Neural progenitor cell (in vitro differentiated cells): ENCODE measurements around the gene RNF123. TPM values are rescaled to one million over a fixed set of nuclear protein-coding genes. Genes with fewer than 3 reads are reported as not detected.

ENCODE experiments used
- DNase-seq: peaks from one replicate; pipeline ENCODE4 v3.0.0-alpha.2; 2016; ENCODE audit warnings: low spot score
- H2AFZ ChIP-seq: fragments of 200-600 bp; sonication (generic); replicated peaks from 2 replicates; pipeline ENCODE4 v1.6.1; 2016; ENCODE audit warnings: antibody characterized with exemption
- H3F3A ChIP-seq: fragments of 200-600 bp; sonication (generic); 2 replicates; pipeline ENCODE4 v1.6.1; 2016; ENCODE audit warnings: antibody characterized with exemption, low read depth
- H3K27ac ChIP-seq: fragments of 200-600 bp; sonication (generic); 2 replicates; pipeline ENCODE4 v1.5.1; 2016; ENCODE audit warnings: mild to moderate bottlenecking
- H3K27me3 ChIP-seq: fragments of 200-600 bp; sonication (generic); 2 replicates; pipeline ENCODE4 v1.6.1; 2016; ENCODE audit warnings: mild to moderate bottlenecking, moderate library complexity
- H3K36me3 ChIP-seq: fragments of 200-600 bp; sonication (generic); 2 replicates; pipeline ENCODE4 v1.5.1; 2016
- H3K4me1 ChIP-seq: fragments of 200-600 bp; sonication (generic); 2 replicates; pipeline ENCODE4 v1.6.1; 2016; ENCODE audit warnings: mixed run types
- H3K4me2 ChIP-seq: fragments of 200-600 bp; sonication (generic); 2 replicates; pipeline ENCODE4 v1.6.1; 2016
- H3K4me3 ChIP-seq: fragments of 200-600 bp; sonication (generic); 2 replicates; pipeline ENCODE4 v1.5.1; 2016
- H3K79me2 ChIP-seq: fragments of 200-600 bp; sonication (generic); 2 replicates; pipeline ENCODE4 v1.6.1; 2016; ENCODE audit warnings: low read depth
- H3K9ac ChIP-seq: fragments of 200-600 bp; sonication (generic); 2 replicates; pipeline ENCODE4 v1.6.1; 2016
- H3K9me3 ChIP-seq: fragments of 200-600 bp; sonication (generic); 2 replicates; pipeline ENCODE4 v1.5.1; 2016; ENCODE audit warnings: low read depth
- H4K20me1 ChIP-seq: fragments of 200-600 bp; sonication (generic); 2 replicates; pipeline ENCODE4 v1.6.1; 2016; ENCODE audit warnings: low read depth
- H3K27ac Mint-ChIP-seq: 3 replicates; pipeline ENCODE4 v1.8.0; 2021; ENCODE audit warnings: mixed read lengths
- H3K27me3 Mint-ChIP-seq: 2 replicates; pipeline ENCODE4 v1.8.0; 2022; ENCODE audit warnings: low read depth, mild to moderate bottlenecking, inconsistent platforms, moderate library complexity, mixed read lengths; ENCODE audit not compliant: insufficient read depth
- H3K36me3 Mint-ChIP-seq: 3 replicates; pipeline ENCODE4 v1.8.0; 2021; ENCODE audit warnings: mixed read lengths
- H3K4me1 Mint-ChIP-seq: 3 replicates; pipeline ENCODE4 v1.8.0; 2021; ENCODE audit warnings: mixed read lengths
- H3K4me3 Mint-ChIP-seq: 3 replicates; pipeline ENCODE4 v1.8.0; 2021; ENCODE audit warnings: mild to moderate bottlenecking, moderate library complexity, mixed read lengths
- H3K9me3 Mint-ChIP-seq: 3 replicates; pipeline ENCODE4 v1.8.0; 2020; ENCODE audit warnings: mixed read lengths
- EZH2 ChIP-seq: fragments of 200-600 bp; sonication (generic); IDR thresholded peaks from 2 replicates; pipeline ENCODE4 v1.6.1; 2017; ENCODE audit warnings: antibody characterized with exemption, mild to moderate bottlenecking, moderate library complexity
- EZH2phosphoT487 ChIP-seq: fragments of 200-600 bp; sonication (generic); IDR thresholded peaks from 2 replicates; pipeline ENCODE4 v1.6.1; 2017; ENCODE audit warnings: antibody characterized with exemption
- total RNA-seq: library from RNA; depleted of rRNA; stranded (reverse); fragments of >200 nt; gene quantifications from 2 replicates; pipeline ENCODE4 v1.2.3, GENCODE V29; 2015; ENCODE audit warnings: low replicate concordance
- TF ChIP-seq, protein P1 (sequence below): fragments of 200-600 bp; sonication (generic); IDR thresholded peaks from 2 replicates; pipeline ENCODE4 v1.5.1; 2017; ENCODE audit warnings: antibody characterized with exemption, mild to moderate bottlenecking

RNF123 gene
- total RNA-seq, 1 donor from 2014 or later, result 15.0 TPM

DNA sequence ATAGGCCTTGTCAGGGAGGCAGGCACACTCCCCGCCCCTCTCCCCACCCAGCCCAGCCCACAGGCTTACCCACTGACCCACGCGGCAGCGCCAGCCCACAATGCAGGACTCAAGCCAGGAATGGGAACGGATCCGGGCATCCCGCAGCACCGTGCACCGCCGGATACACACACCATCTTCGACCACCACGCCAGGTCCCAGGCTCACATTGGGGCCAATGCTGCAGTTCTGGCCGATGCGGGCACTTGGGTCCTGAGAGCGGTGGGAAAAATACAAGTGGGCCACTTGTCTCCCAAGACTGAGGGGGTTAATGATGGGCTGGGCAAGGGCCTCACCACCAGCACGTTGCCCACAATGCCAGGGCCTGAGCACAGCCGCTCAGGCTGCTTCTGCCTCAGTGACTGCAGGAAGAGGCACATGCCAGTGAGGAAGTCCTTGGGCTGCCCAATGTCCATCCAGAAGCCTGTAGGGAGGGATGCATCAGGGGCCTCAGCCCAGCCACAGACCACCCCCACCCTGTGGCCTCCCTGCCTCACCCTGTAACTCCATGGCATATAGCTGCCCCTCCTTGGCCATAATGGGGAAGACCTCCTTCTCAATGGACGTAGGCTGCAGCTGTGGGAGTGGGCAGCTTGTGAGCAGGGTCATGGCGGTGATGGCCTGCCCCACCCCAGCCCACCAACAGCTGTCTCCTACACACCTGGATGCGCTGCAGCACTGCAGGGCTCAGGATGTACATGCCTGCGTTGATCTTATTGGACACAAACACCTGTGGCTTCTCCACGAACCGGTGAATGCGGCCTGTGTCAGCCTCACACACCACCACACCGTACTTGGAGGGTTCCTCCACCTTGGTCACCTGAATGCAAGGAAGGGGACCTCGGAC lies 32.8 kb downstream of the RNF123 start:
- peaks cover 11% of the 10 kb centered on the region for H3K36me3 Mint-ChIP-seq
- H3K36me3 ChIP-seq, result no peaks in the 10 kb centered on the region
- H3K9me3 Mint-ChIP-seq, result no peaks in the 10 kb centered on the region
- no peaks in the 10 kb centered on the region for H3K9me3 ChIP-seq
- H3K27me3 ChIP-seq, result peaks cover 8% of the 10 kb centered on the region
- peaks cover 9% of the 10 kb centered on the region for H3K27me3 Mint-ChIP-seq
- peak overlapping the region; percentile 81 for H3K4me2 ChIP-seq
- H4K20me1 ChIP-seq, result no peaks in the 10 kb centered on the region
- TF ChIP-seq EZH2phosphoT487, result no peak
- no peak overlapping the region for H2AFZ ChIP-seq
- H3F3A ChIP-seq, result peaks cover 50% of the 10 kb centered on the region
- H3K79me2 ChIP-seq, result peaks cover 12% of the 10 kb centered on the region
- H3K27ac ChIP-seq, result no peak overlapping the region
- no peak for DNase-seq
- no peak overlapping the region for H3K9ac ChIP-seq
- H3K4me1 ChIP-seq, result peaks cover 8% of the 10 kb centered on the region
- H3K27ac Mint-ChIP-seq, result peak overlapping the region; percentile 57
- H3K4me3 Mint-ChIP-seq, result peak overlapping the region; percentile 94
- H3K4me1 Mint-ChIP-seq, result peaks cover 25% of the 10 kb centered on the region
- no peak overlapping the region for H3K4me3 ChIP-seq

- Histone ChIP-seq H3K4me3 (peak overlapping the region; percentile 80), H4K20me1 (no peaks in the 10 kb centered on the region), H3K4me2 (peak overlapping the region; percentile 81), H3K4me1 (peaks cover 8% of the 10 kb centered on the region), H3K36me3 (no peaks in the 10 kb centered on the region), H3F3A (peaks cover 50% of the 10 kb centered on the region), H3K9me3 (no peaks in the 10 kb centered on the region), H3K27ac (no peak overlapping the region), H3K27me3 (peaks cover 8% of the 10 kb centered on the region), H3K79me2 (peaks cover 12% of the 10 kb centered on the region), H3K9ac (peak overlapping the region; percentile 92), H2AFZ (no peak overlapping the region)
- H3K4me3 Mint-ChIP-seq, result peak overlapping the region; percentile 94
- DNase-seq, result no peak
- no peaks in the 10 kb centered on the region for H3K9me3 Mint-ChIP-seq
- H3K36me3 Mint-ChIP-seq, result peaks cover 11% of the 10 kb centered on the region
- no peak for TF ChIP-seq EZH2phosphoT487
- peaks cover 9% of the 10 kb centered on the region for H3K27me3 Mint-ChIP-seq
- peak overlapping the region; percentile 57 for H3K27ac Mint-ChIP-seq
- H3K4me1 Mint-ChIP-seq, result peaks cover 25% of the 10 kb centered on the region
Measured at GRCh38 chr3:49722896-49723295, 33.5 kb downstream of the RNF123 start.

DNA sequence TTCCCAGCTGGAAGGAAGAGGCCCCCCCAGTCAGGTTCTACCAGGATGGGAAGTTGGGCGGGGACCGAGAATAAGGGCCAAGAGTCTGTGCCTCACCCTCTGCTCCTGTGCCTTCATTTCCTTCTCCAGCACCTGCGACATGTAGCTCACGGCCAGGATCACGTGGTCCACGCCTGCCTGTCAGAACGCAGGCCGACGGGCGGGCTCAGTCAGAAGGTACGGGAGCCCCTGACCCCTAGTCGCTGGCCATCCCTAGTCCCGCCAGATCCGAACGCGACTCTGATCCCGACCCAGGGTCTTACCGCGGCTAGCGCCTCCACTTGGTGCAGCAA lies 33.9 kb downstream of the RNF123 start:
- Histone ChIP-seq H3K4me3 (peak overlapping the region; percentile 80), H3K9ac (peak overlapping the region; percentile 92), H3K4me1 (peaks cover 8% of the 10 kb centered on the region), H3K27me3 (peaks cover 6% of the 10 kb centered on the region), H3K79me2 (peaks cover 12% of the 10 kb centered on the region), H3K9me3 (no peaks in the 10 kb centered on the region), H4K20me1 (no peaks in the 10 kb centered on the region), H3F3A (peaks cover 50% of the 10 kb centered on the region), H3K36me3 (no peaks in the 10 kb centered on the region), H3K27ac (peak overlapping the region; percentile 64), H2AFZ (no peak overlapping the region), H3K4me2 (peak overlapping the region; percentile 81)
- Mint-ChIP-seq H3K4me3 (peak overlapping the region; percentile 94), H3K27ac (peak overlapping the region; percentile 87), H3K36me3 (peaks cover 13% of the 10 kb centered on the region), H3K4me1 (peaks cover 25% of the 10 kb centered on the region), H3K9me3 (no peaks in the 10 kb centered on the region), H3K27me3 (peaks cover 9% of the 10 kb centered on the region)
- no peak for TF ChIP-seq EZH2
- TF ChIP-seq EZH2phosphoT487, result no peak
- TF ChIP-seq, protein P1, sequence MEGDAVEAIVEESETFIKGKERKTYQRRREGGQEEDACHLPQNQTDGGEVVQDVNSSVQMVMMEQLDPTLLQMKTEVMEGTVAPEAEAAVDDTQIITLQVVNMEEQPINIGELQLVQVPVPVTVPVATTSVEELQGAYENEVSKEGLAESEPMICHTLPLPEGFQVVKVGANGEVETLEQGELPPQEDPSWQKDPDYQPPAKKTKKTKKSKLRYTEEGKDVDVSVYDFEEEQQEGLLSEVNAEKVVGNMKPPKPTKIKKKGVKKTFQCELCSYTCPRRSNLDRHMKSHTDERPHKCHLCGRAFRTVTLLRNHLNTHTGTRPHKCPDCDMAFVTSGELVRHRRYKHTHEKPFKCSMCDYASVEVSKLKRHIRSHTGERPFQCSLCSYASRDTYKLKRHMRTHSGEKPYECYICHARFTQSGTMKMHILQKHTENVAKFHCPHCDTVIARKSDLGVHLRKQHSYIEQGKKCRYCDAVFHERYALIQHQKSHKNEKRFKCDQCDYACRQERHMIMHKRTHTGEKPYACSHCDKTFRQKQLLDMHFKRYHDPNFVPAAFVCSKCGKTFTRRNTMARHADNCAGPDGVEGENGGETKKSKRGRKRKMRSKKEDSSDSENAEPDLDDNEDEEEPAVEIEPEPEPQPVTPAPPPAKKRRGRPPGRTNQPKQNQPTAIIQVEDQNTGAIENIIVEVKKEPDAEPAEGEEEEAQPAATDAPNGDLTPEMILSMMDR, result no peak
- peak; percentile 58 for DNase-seq

GRCh38 chr3:49723628-49724551 lies 34.5 kb downstream of the RNF123 start, which contains the start of gene GMPPB:
Gene GMPPB, minus strand, starts transcription at chr3:49723951. Its CDS starts 225 bp downstream, at chr3:49723726.
- Histone ChIP-seq H3K4me3 (peak within 1 kb of the TSS; percentile 80), H3K9me3 (no peaks in the 10 kb centered on the region), H3K27me3 (peaks cover under 1% of the 10 kb centered on the region), H2AFZ (peak within 1 kb of the TSS; percentile 47), H3F3A (peaks cover 45% of the 10 kb centered on the region), H3K79me2 (peaks cover 12% of the 10 kb centered on the region), H3K36me3 (no peaks in the 10 kb centered on the region), H3K4me2 (peak within 1 kb of the TSS; percentile 87), H4K20me1 (no peaks in the 10 kb centered on the region), H3K4me1 (peaks cover 7% of the 10 kb centered on the region), H3K27ac (peak within 1 kb of the TSS; percentile 84), H3K9ac (peak within 1 kb of the TSS; percentile 92)
- peaks cover 10% of the 10 kb centered on the region for H3K36me3 Mint-ChIP-seq
- no peak for TF ChIP-seq EZH2
- TF ChIP-seq, protein P1, result peak; percentile 10
- H3K9me3 Mint-ChIP-seq, result no peaks in the 10 kb centered on the region
- peak within 1 kb of the TSS; percentile 97 for H3K27ac Mint-ChIP-seq
- DNase-seq, result peak; percentile 99
- H3K4me1 Mint-ChIP-seq, result peaks cover 21% of the 10 kb centered on the region
- peak within 1 kb of the TSS; percentile 94 for H3K4me3 Mint-ChIP-seq
- H3K27me3 Mint-ChIP-seq, result peaks cover 9% of the 10 kb centered on the region
